ENCODE measurements around the gene RASA4B. TPM values are rescaled to one million over a fixed set of nuclear protein-coding genes. Genes with fewer than 3 reads are reported as not detected.
"Not testable (repeated sequence)": the region's sequence is repeated elsewhere in the genome, so short reads cannot be mapped to it uniquely, and the experiment has no call there.

Gene RASA4B
- total and polyA plus RNA-seq, 2 donors (not counting 3 experiments of a cell fraction or from before 2014, with no cell fraction given): 3.2 to 9.8 TPM

GRCh38 chr7:102484317-102484716 lies 33.3 kb downstream of the RASA4B start:
- H3K27ac ChIP-seq (ENCODE audit: insufficient read depth, low read depth, low read length); dilution Hi-C loops (cut with MboI; ENCODE audit: extremely low pct_ligation_motif_present, low sequenced_read_pairs); BruUV-seq (replicated peaks); intact Hi-C loops (cut with micrococcal nuclease); H3K27me3 ChIP-seq (ENCODE audit: control insufficient read depth in 2 of 2, insufficient read depth in 2 of 2, low read length in 2 of 2); H3K79me2 ChIP-seq (ENCODE audit: control insufficient read depth, insufficient read depth, low read length); H2AFZ ChIP-seq (ENCODE audit: low read depth, low read length); H3K9ac ChIP-seq (replicated peaks; ENCODE audit: extremely low read depth, insufficient read depth, low read length); DNase-seq (ENCODE audit: low read depth, low spot score); H3K36me3 ChIP-seq (ENCODE audit: control insufficient read depth in 2 of 2, extremely low read depth in 1 of 2, insufficient read depth in 2 of 2, low read length in 2 of 2); CTCF ChIA-PET; H3K9me1 ChIP-seq (replicated peaks; ENCODE audit: control insufficient read depth, extremely low read depth, insufficient read depth, low read length); FAIRE-seq; POLR2A ChIA-PET; H3K4me3 ChIP-seq (replicated peaks in 1 of 3; ENCODE audit: insufficient read depth in 1 of 3, low read depth in 1 of 3, low read length in 3 of 3); H4K20me1 ChIP-seq (replicated peaks; ENCODE audit: control insufficient read depth, extremely low read depth, insufficient read depth, low read length); H3K4me1 ChIP-seq (ENCODE audit: control insufficient read depth, extremely low read depth, insufficient read depth, low read length); H3K4me2 ChIP-seq (ENCODE audit: insufficient read depth, low read length); H3K9me3 ChIP-seq (replicated peaks; ENCODE audit: control insufficient read depth, insufficient read depth, low read length): not testable (repeated sequence)

DNA sequence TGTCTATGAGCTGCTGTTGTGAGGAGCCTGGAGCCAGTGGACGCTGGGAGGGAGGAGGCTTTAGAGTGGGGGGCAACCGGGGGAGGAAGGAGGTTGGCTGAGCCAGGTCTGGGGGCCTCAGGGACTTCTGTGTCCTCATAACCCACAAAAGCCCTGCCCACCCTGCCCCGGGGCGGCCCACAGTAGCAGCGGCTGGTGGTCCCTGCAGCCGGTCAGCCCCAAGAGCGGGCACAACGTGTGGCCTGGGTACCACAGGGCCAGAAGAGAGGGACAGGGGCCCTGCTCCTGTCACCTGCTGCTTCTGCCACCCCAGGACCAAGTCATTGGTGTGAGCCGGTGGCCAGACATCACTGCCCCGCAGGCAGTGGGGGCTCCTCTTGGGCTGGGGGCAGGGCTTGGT lies 35.6 kb downstream of the RASA4B start:
- H4K20me1 ChIP-seq (replicated peaks; ENCODE audit: control insufficient read depth, extremely low read depth, insufficient read depth, low read length); H3K9ac ChIP-seq (replicated peaks; ENCODE audit: extremely low read depth, insufficient read depth, low read length); FAIRE-seq; intact Hi-C loops (cut with micrococcal nuclease); dilution Hi-C loops (cut with MboI; ENCODE audit: extremely low pct_ligation_motif_present, low sequenced_read_pairs); H3K9me3 ChIP-seq (replicated peaks; ENCODE audit: control insufficient read depth, insufficient read depth, low read length); POLR2A ChIA-PET; DNase-seq (ENCODE audit: low read depth, low spot score); H3K4me1 ChIP-seq (ENCODE audit: control insufficient read depth, extremely low read depth, insufficient read depth, low read length); H3K4me2 ChIP-seq (ENCODE audit: insufficient read depth, low read length); H3K9me1 ChIP-seq (replicated peaks; ENCODE audit: control insufficient read depth, extremely low read depth, insufficient read depth, low read length); H3K79me2 ChIP-seq (ENCODE audit: control insufficient read depth, insufficient read depth, low read length); CTCF ChIA-PET; H3K27ac ChIP-seq (ENCODE audit: insufficient read depth, low read depth, low read length); H3K36me3 ChIP-seq (ENCODE audit: control insufficient read depth in 2 of 2, extremely low read depth in 1 of 2, insufficient read depth in 2 of 2, low read length in 2 of 2); H3K4me3 ChIP-seq (replicated peaks in 1 of 3; ENCODE audit: insufficient read depth in 1 of 3, low read depth in 1 of 3, low read length in 3 of 3); H2AFZ ChIP-seq (ENCODE audit: low read depth, low read length); BruUV-seq (replicated peaks); H3K27me3 ChIP-seq (ENCODE audit: control insufficient read depth in 2 of 2, insufficient read depth in 2 of 2, low read length in 2 of 2): not testable (repeated sequence)

All from endothelial cell of umbilical vein (primary cell).